Activated CD4-positive, alpha-beta T cell treated with anti-CD3 and anti-CD28 coated beads, Interleukin-2, amount 10 ng/mL, durations not matched to agents 24 days and 14 days (primary cell): ENCODE measurements around the gene PYROXD2. TPM values are rescaled to one million over a fixed set of nuclear protein-coding genes. Genes with fewer than 3 reads are reported as not detected.

Source experiments
- DNase-seq: peaks from one replicate; pipeline ENCODE4 v3.0.0; 2022
- H3K27ac Mint-ChIP-seq: one replicate; pipeline ENCODE4 v1.8.0; 2022; ENCODE audit warnings: mild to moderate bottlenecking, mixed read lengths
- H3K27me3 Mint-ChIP-seq: one replicate; pipeline ENCODE4 v1.8.0; 2022; ENCODE audit warnings: mixed read lengths
- H3K36me3 Mint-ChIP-seq: one replicate; pipeline ENCODE4 v1.8.0; 2022; ENCODE audit warnings: low read depth, mild to moderate bottlenecking, mixed read lengths
- H3K4me1 Mint-ChIP-seq: one replicate; pipeline ENCODE4 v1.8.0; 2021; ENCODE audit warnings: mixed read lengths
- H3K4me3 Mint-ChIP-seq: one replicate; pipeline ENCODE4 v1.8.0; 2022; ENCODE audit warnings: mild to moderate bottlenecking, moderate library complexity, mixed read lengths
- H3K9me3 Mint-ChIP-seq: one replicate; pipeline ENCODE4 v1.8.0; 2021; ENCODE audit warnings: mixed read lengths
- intact Hi-C: fragments of 100-400 bp; cut with micrococcal nuclease; formaldehyde crosslinking; loops from one replicate; pipeline ENCODE4 v1.15.1; 2023
- total RNA-seq: library from RNA; stranded (reverse); gene quantifications from 2 replicates; pipeline ENCODE4 v1.2.3, GENCODE V29; 2022

PYROXD2 gene
- total RNA-seq, 1 donor from 2014 or later = 2.3 TPM

DNA sequence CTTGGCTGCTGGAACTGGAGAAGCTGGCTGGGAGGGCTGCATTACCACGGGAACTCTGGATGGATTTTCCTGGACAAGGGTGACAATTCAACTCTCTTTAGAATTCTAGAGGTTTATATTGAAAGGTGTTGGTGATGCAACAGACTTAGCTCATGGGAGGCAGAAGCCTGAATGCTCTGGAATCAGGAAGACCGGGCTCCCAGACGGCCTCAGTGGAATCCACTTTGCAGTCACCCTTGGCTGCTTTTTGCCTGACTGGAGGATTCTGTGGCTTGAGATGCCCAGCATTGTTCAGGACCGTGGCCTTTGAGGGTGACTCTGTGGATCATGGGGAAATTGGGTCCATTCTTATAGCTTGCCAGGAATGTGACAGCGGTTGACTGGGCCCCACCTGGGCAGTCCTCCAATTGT is 32.3 kb downstream of the PYROXD2 start:
- intact Hi-C loops = no loop called here
- Mint-ChIP-seq H3K27ac (no peak overlapping the region), H3K4me3 (no peak overlapping the region), H3K9me3 (peaks cover 3% of the 10 kb centered on the region), H3K36me3 (no peaks in the 10 kb centered on the region), H3K27me3 (peaks cover 2% of the 10 kb centered on the region), H3K4me1 (no peaks in the 10 kb centered on the region)
- DNase-seq = no peak

DNA sequence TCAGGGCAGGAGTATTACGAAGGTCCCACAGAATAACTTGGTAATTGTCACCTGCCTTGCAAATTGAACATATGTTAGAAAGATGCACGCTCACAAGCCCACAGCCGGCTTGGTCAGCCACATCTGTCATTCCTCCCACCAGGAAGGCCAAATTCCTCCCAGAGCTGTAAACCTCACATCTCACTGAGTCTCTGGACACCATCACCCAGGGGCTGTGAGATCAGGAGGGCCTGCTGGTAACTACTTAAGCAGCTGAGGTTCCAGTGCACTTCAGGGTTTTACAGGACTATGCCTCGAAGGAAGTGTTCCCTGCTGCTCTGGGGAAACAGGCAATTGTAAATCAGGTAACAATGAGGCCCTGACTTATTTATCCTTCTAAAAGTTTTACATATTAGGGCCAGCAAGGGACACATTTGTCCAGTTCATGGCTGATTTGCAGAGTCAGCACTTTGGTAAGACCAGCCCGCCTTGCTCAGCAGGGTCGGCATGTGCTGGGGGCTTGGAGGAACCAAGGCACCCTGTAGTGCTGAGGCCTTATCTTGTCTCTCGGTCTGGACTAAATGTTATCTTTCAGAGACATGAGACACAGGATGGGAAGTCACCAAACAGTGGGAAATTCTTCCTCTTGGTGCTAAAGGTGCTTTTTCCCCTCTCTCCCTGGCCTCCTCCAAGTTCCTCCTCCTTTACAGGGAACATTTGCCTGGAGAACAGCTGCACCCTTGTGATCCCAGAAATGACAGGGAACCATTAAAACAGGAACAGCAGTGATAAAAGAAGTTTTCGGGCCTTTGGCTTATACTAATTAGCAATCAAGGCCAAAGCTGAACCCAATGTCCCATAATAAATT is 34.3 kb downstream of the PYROXD2 start:
- intact Hi-C loops = no loop called here
- Mint-ChIP-seq H3K27me3 (peaks cover 2% of the 10 kb centered on the region), H3K4me3 (no peak overlapping the region), H3K4me1 (no peaks in the 10 kb centered on the region), H3K27ac (no peak overlapping the region), H3K36me3 (no peaks in the 10 kb centered on the region), H3K9me3 (peaks cover 4% of the 10 kb centered on the region)
- no peak for DNase-seq

DNA sequence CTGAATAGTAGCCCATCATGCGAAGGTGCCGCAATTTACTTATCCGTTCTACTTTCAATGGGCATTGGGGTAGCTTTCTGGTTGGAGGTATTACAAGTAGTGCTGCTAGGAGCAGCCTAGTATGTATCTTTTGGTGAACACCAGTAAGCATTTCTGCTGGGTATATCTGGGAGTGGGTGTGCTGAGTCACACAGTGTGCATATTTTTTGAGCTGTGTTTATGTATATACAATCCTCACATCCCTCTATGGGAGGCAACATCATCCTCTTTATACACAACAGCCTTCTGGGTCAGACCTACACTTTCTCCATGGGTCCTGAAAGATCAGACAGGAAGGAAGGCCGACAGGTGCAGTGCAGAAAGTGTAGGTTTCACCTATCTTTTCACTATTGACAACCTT is 36.3 kb downstream of the PYROXD2 start:
- H3K36me3 Mint-ChIP-seq = no peaks in the 10 kb centered on the region
- H3K27me3 Mint-ChIP-seq = peaks cover 8% of the 10 kb centered on the region
- H3K4me3 Mint-ChIP-seq = no peak overlapping the region
- no peaks in the 10 kb centered on the region for H3K4me1 Mint-ChIP-seq
- DNase-seq = no peak
- peaks cover 4% of the 10 kb centered on the region for H3K9me3 Mint-ChIP-seq
- intact Hi-C loops = no loop called here
- no peak overlapping the region for H3K27ac Mint-ChIP-seq

DNA sequence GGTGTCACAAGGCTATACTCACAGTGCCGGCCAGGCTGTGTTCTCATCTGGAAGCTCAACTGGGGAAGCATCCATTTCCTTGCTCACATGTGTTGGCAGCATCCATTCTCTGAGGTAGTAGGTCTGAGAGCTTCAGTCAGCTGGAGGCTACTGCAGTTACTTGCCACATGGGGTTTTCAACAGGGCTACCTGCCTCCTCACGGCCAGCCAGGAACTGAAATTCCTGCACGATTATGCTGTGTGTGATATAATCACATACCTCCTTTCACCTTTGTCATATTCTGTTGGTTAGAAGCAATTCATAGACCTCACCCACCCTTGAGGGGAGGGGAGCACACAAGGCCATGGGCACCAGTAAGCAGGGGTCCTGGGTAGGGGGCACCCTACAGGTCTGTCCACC is 37.4 kb downstream of the PYROXD2 start:
- no peaks in the 10 kb centered on the region for H3K36me3 Mint-ChIP-seq
- H3K9me3 Mint-ChIP-seq = peaks cover 4% of the 10 kb centered on the region
- H3K27me3 Mint-ChIP-seq = peaks cover 8% of the 10 kb centered on the region
- intact Hi-C loops = no loop called here
- H3K27ac Mint-ChIP-seq = no peak overlapping the region
- no peak overlapping the region for H3K4me3 Mint-ChIP-seq
- DNase-seq = no peak
- H3K4me1 Mint-ChIP-seq = no peaks in the 10 kb centered on the region

DNA sequence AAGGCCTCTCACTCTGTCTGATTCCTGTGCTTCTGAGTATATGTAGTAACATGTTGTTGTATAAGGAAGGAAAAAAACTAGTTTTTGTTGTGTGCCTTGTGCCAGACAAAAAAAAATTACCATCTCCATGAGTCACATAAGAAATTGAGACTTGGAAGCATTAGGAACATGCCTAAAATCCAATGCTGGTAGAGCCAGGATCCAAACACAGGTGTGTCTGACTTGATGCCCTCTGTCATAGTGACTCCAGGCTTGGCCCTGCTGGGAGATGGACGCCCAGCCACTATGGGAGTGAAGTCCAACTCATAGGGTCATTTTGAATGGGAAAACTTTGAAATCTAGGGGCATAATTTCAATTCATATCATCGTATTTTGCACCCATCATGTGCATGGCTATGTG is 38.0 kb downstream of the PYROXD2 start:
- H3K9me3 Mint-ChIP-seq = peaks cover 4% of the 10 kb centered on the region
- peaks cover 8% of the 10 kb centered on the region for H3K27me3 Mint-ChIP-seq
- no peak overlapping the region for H3K27ac Mint-ChIP-seq
- intact Hi-C loops = no loop called here
- H3K36me3 Mint-ChIP-seq = no peaks in the 10 kb centered on the region
- DNase-seq = no peak
- no peaks in the 10 kb centered on the region for H3K4me1 Mint-ChIP-seq
- H3K4me3 Mint-ChIP-seq = no peak overlapping the region

DNA sequence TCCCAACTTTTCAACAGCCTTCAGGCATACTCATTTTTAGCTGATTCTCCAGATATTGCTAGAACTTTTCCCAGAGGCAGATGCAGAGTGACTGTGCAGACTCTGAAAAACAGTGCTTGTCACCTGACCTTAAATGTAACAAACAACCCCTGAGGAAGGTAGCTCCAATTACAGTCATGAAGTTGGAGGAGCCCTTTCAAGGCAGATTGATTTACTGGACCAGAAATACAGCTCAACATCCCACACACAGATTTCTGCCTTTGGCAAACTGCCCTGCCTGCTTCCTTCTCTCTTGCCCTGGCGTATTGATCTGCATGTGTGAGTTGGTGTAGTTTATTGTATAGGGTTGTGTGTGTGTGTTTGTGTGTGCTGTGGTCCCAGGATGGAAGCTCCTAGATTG is 38.5 kb downstream of the PYROXD2 start:
- intact Hi-C loops = no loop called here
- Mint-ChIP-seq H3K9me3 (peaks cover 4% of the 10 kb centered on the region), H3K36me3 (no peaks in the 10 kb centered on the region), H3K4me3 (no peak overlapping the region), H3K27ac (no peak overlapping the region), H3K4me1 (no peaks in the 10 kb centered on the region), H3K27me3 (peaks cover 8% of the 10 kb centered on the region)
- DNase-seq = no peak

DNA sequence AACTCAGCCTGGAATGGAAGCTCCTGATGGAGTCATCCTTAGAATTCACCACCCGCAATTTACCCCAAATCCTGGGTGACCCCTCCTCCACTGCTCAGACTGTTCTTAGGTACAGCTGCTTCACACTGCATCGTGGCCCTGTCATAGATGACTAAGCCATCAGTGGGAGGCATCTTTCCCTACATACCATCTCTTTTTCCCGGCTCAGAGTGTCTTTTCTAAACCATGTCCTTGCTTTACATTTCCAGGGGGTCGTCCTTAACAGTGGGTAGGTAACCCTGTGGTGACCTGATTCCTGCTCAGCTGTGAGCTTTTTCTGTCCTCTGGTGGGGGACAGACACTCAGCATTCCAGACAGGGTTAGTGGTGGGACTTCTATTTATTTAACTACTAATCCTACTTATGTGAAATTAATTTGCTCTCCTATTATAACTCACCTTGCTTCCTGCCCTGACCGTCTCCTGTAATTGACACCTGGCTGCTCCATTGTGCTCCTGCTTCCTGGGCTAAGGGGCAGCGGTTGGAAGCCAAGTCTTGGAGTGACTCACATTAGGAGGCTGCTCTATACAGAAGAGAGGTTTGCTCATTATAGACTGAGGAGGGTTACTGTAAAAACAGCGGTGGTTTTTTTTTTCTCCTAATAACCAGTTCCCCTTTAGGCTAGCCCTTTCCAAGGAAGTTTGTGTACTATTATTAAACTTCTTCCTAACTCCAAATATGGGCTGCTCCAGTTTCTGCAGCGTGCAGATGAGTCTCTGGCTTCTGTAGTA is 40.6 kb downstream of the PYROXD2 start:
- peaks cover 4% of the 10 kb centered on the region for H3K9me3 Mint-ChIP-seq
- DNase-seq = no peak
- no peak overlapping the region for H3K4me3 Mint-ChIP-seq
- no peak overlapping the region for H3K27ac Mint-ChIP-seq
- H3K36me3 Mint-ChIP-seq = no peaks in the 10 kb centered on the region
- peaks cover 6% of the 10 kb centered on the region for H3K27me3 Mint-ChIP-seq
- H3K4me1 Mint-ChIP-seq = no peaks in the 10 kb centered on the region
- intact Hi-C loops = no loop called here

DNA sequence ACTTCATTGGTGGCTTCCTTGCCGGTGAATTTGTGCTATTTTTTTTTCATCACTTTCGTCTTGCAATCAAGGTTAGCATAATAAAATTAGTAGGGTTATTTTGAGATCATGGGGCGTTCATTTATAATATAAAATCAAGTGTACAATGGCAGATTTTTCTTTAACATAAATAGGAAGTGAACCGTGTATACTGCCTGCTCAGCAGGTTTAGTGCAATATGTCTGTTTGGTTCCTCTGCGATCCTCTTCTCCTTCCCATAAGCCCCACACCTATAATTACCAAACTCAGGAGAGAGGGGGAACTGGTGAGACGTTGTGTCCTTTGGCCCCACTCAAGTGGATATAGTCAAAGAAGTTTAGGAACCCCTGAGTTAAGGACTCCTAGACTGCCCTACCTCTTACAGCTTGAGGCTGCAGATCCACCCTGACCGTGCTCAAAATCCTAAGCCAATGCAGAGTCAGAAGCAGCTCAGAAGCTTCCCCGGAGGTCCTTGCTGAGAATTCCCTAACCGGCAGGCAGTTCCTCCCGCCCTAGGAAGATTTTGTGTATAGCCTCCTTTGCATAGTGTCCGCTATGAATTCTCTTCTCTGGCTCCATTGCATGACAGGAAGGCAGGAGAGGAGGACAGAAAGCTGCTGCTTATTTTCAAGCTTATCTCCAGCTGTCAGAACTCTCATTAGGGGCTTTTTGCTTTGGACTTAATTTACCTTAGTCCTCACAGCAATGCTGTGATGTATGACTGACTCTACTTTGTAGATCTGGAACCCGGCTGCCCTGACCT is 41.5 kb downstream of the PYROXD2 start:
- Mint-ChIP-seq H3K9me3 (peaks cover 4% of the 10 kb centered on the region), H3K36me3 (no peaks in the 10 kb centered on the region), H3K27ac (no peak overlapping the region), H3K4me1 (no peaks in the 10 kb centered on the region), H3K27me3 (peaks cover 6% of the 10 kb centered on the region), H3K4me3 (no peak overlapping the region)
- intact Hi-C loops = no loop called here
- no peak for DNase-seq

DNA sequence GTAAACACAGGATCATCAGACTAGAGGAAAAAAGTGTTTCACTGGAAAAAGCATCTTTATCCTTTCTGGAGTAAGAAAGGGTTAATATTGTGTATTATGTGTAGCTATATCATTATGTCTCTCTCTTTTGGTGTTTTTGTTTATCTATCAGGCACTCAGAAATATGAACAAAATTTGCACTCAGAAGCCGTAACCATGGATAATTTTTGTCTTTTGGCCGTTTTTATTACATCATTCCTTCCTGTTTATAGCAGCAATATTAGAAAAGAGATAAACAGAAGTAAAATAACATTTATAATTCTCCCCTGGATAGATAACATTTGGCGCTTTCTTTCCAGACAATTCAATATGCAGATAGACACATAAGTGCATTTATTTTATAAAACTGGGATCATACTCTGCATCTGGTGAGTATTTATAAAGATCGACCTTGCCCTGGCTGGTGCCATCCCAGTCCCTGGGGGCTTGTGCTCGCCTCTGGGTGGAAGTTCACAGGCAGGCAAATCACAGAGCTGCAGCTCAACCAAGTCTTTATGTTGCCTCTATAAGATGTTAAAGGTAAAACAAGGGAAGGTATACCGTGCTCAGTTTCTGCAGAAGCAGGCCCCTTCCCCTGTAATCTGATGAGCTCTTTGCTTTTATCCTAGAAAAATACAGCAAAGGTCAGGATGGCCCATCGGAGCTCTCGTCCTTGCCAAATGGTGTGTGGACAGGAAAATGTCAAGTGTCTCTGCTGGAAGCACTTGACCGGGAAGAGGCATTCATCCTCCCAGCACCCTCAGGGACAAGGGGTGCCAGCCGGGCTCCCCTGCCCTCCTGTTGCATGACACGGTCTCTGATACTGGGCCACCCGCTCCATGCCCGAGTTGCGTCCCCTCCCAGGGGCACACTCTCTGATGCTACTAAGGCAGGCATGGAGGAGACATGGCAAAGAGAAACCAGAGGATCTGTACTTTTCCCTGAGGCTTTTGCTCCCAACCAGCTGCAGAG is 43.9 kb downstream of the PYROXD2 start:
- DNase-seq = no peak
- H3K4me3 Mint-ChIP-seq = no peak overlapping the region
- no peaks in the 10 kb centered on the region for H3K4me1 Mint-ChIP-seq
- no peaks in the 10 kb centered on the region for H3K9me3 Mint-ChIP-seq
- peaks cover 6% of the 10 kb centered on the region for H3K27me3 Mint-ChIP-seq
- no peak overlapping the region for H3K27ac Mint-ChIP-seq
- intact Hi-C loops = no loop called here
- H3K36me3 Mint-ChIP-seq = no peaks in the 10 kb centered on the region

DNA sequence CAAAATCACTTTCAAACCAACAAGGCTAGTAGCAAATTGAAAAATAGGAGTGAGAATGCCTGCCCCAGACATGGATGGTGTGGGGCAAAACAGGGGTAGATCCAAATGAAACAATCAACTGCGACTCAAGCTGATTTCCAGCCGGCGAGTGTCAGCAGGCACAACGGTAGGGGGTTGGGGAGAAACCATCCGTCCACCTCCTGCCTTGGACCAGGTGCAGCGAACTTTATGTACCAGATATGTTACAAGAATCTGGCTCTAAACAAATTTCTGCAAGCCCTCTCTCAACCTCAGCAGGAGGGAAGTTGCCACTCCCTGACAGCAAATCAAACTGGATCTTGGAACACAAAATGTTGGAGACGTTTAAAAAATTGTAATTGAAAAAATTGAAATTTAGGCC is 45.2 kb downstream of the PYROXD2 start:
- no peaks in the 10 kb centered on the region for H3K9me3 Mint-ChIP-seq
- intact Hi-C loops = no loop called here
- no peak for DNase-seq
- no peak overlapping the region for H3K27ac Mint-ChIP-seq
- peaks cover 3% of the 10 kb centered on the region for H3K27me3 Mint-ChIP-seq
- no peaks in the 10 kb centered on the region for H3K4me1 Mint-ChIP-seq
- H3K4me3 Mint-ChIP-seq = no peak overlapping the region
- H3K36me3 Mint-ChIP-seq = no peaks in the 10 kb centered on the region

DNA sequence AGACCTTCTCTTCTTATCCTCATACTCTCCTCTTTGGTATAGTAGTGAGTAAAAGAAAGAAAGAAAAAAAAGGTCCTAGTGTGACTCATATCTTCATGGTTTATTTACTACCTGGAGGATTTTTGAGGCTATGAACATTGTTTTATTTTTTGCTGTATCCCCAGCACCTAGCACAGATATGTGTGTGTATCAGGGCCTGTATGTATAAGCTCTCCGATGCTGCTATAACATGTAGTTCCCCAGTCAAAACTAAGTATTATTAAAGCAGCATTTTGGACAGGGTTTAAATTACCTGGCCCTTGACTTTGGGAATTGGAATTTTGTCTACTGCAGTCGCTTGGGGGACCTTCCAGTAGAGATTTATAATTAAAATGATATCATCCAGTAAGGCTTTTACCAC is 46.3 kb downstream of the PYROXD2 start:
- H3K4me3 Mint-ChIP-seq = no peak overlapping the region
- no peaks in the 10 kb centered on the region for H3K36me3 Mint-ChIP-seq
- no peaks in the 10 kb centered on the region for H3K9me3 Mint-ChIP-seq
- no peaks in the 10 kb centered on the region for H3K4me1 Mint-ChIP-seq
- H3K27me3 Mint-ChIP-seq = no peaks in the 10 kb centered on the region
- no peak overlapping the region for H3K27ac Mint-ChIP-seq
- intact Hi-C loops = no loop called here
- DNase-seq = no peak

DNA sequence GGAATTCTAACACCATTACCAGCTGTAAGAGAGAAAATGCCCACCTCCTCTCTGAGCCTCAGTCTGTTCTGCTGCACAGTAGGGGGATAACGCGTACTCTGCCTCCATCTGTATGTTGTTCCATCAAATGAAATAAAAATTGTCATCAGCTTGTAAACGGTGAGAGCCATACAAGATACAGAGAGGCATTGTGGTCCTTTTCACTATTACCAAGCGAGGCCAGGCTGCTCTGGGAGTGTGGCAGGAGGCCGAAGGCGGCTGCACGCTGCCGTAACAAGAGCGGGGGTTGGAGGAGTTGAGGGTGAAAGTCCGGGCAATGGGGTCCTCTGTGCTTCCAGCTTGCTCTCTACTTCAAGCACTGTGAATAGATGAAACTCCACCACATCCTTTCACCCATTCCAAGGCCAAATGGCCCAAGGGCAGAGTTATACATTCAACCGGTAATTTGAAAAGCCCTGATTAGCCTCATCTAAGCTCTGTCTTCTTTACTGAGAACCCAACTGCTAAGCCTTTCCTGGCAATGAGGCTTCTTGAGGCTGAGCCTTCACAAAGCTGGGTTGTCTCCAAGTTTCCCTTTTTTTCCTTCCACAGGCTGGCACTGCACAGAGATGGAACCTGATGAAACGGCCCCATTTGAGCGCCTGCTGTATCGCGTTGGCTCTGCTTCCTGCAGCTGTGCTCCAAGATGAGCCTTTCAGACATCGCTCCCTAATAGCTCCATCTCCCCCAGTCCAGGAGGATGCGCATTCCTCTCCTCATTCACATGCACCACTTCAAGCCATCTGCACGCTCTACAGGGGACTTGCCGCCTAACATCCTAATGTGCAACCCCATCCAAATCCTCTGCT is 47.2 kb downstream of the PYROXD2 start:
- no peaks in the 10 kb centered on the region for H3K27me3 Mint-ChIP-seq
- intact Hi-C loops = no loop called here
- no peak for DNase-seq
- H3K9me3 Mint-ChIP-seq = no peaks in the 10 kb centered on the region
- H3K4me3 Mint-ChIP-seq = no peak overlapping the region
- no peaks in the 10 kb centered on the region for H3K36me3 Mint-ChIP-seq
- no peaks in the 10 kb centered on the region for H3K4me1 Mint-ChIP-seq
- no peak overlapping the region for H3K27ac Mint-ChIP-seq
